ENCODE data around the gene BTBD17.

The BTBD17 gene

GRCh38 chr17:74358697-74359096 is 3.0 kb downstream of the BTBD17 start:
- no peak for DNase-seq (ENCODE audit: low read depth in 2 of 2)

- DNase-seq (ENCODE audit: low read depth in 2 of 2), result no peak
Measured at GRCh38 chr17:74357466-74357809, 4.2 kb downstream of the BTBD17 start.

- DNase-seq (ENCODE audit: low read depth in 2 of 2), result no peak
Measured at GRCh38 chr17:74356646-74357465, 4.8 kb downstream of the BTBD17 start.

GRCh38 chr17:74355065-74355464 is 6.6 kb downstream of the BTBD17 start:
- DNase-seq (ENCODE audit: low read depth in 2 of 2), result no peak

GRCh38 chr17:74354561-74354960 is 7.1 kb downstream of the BTBD17 start:
- no peak for DNase-seq (ENCODE audit: low read depth in 2 of 2)

GRCh38 chr17:74354123-74354522 is 7.5 kb downstream of the BTBD17 start:
- no peak for DNase-seq (ENCODE audit: low read depth in 2 of 2)

- DNase-seq (ENCODE audit: low read depth in 2 of 2), result no peak
Measured at GRCh38 chr17:74353446-74354060, 8.1 kb downstream of the BTBD17 start.

- DNase-seq (ENCODE audit: low read depth in 2 of 2), result no peak
Measured at GRCh38 chr17:74351552-74352210, 10.0 kb downstream of the BTBD17 start.

GRCh38 chr17:74350486-74350885 is 11.2 kb downstream of the BTBD17 start:
- DNase-seq (ENCODE audit: low read depth in 2 of 2), result no peak

GRCh38 chr17:74349120-74349519 is 12.5 kb downstream of the BTBD17 start:
- no peak for DNase-seq (ENCODE audit: low read depth in 2 of 2)

GRCh38 chr17:74347646-74348045 is 14.0 kb downstream of the BTBD17 start:
- no peak for DNase-seq (ENCODE audit: low read depth in 2 of 2)

- no peak for DNase-seq (ENCODE audit: low read depth in 2 of 2)
Measured at GRCh38 chr17:74345433-74346241, 16.0 kb downstream of the BTBD17 start.

- no peak for DNase-seq (ENCODE audit: low read depth in 2 of 2)
Measured at GRCh38 chr17:74344658-74345057, 17.0 kb downstream of the BTBD17 start.

GRCh38 chr17:74343526-74344284 is 18.0 kb downstream of the BTBD17 start:
- DNase-seq (ENCODE audit: low read depth in 2 of 2), result no peak

- DNase-seq (ENCODE audit: low read depth in 2 of 2), result no peak
Measured at GRCh38 chr17:74343121-74343520, 18.5 kb downstream of the BTBD17 start.

- no peak for DNase-seq (ENCODE audit: low read depth in 2 of 2)
Measured at GRCh38 chr17:74342224-74342623, 19.4 kb downstream of the BTBD17 start.

- DNase-seq (ENCODE audit: low read depth in 2 of 2), result no peak
Measured at GRCh38 chr17:74340470-74341023, 21.1 kb downstream of the BTBD17 start.

GRCh38 chr17:74339537-74340195 is 22.0 kb downstream of the BTBD17 start:
- DNase-seq (ENCODE audit: low read depth in 2 of 2), result no peak

- no peak for DNase-seq (ENCODE audit: low read depth in 2 of 2)
Measured at GRCh38 chr17:74337834-74338500, 23.7 kb downstream of the BTBD17 start.

GRCh38 chr17:74336307-74336706 is 25.4 kb downstream of the BTBD17 start:
- DNase-seq (ENCODE audit: low read depth in 2 of 2), result no peak
